H1 (cell line): ENCODE results near the gene ANK2. TPM values are rescaled to one million over a fixed set of nuclear protein-coding genes. Genes with fewer than 3 reads are reported as not detected.
A peak's percentile ranks its signal among the peaks of the same experiment; 100 is the strongest.

Experiments
- CTCF ChIA-PET: fragments of 300-600 bp; sonication (Branson Sonifier 250); formaldehyde crosslinking; loops from one replicate; lab custom pipeline; 2021; ENCODE audit not compliant: partially characterized antibody; lab: Charles Lee
- POLR2A ChIA-PET: fragments of 300-600 bp; sonication (Branson Sonifier 250); formaldehyde crosslinking; loops from one replicate; lab custom pipeline; 2021; ENCODE audit warnings: inconsistent platforms; ENCODE audit not compliant: partially characterized antibody; lab: Charles Lee
- DNase-seq, 2 experiments: peaks; one replicate each; pipeline versions ENCODE4 v3.0.0 to v3.0.0-alpha.2; 2010 to 2022; ENCODE audit warnings: low spot score in 2 of 2, low read depth in 1 of 2, mixed read lengths in 1 of 2
- FAIRE-seq: peaks from 2 replicates; lab custom pipeline; 2011; peaks lifted over from hg19 to GRCh38; lab: Jason Lieb, UNC
- H2AFZ ChIP-seq: 2 replicates; pipeline ENCODE4 v1.8.1; 2012; ENCODE audit warnings: low read length, inconsistent platforms
- H2AK5ac ChIP-seq: 2 replicates; pipeline ENCODE4 v1.6.1; 2013; ENCODE audit warnings: low read depth, low read length
- H2BK120ac ChIP-seq: replicated peaks from 2 replicates; pipeline ENCODE3; 2013; ENCODE audit warnings: low read depth, low read length, inconsistent platforms
- H2BK12ac ChIP-seq: 2 replicates; pipeline ENCODE4 v1.6.1; 2013; ENCODE audit warnings: low read depth, low read length
- H2BK15ac ChIP-seq: 2 replicates; pipeline ENCODE4 v1.6.1; 2013; ENCODE audit warnings: low read length
- H2BK20ac ChIP-seq: 2 replicates; pipeline ENCODE4 v1.6.1; 2013; ENCODE audit warnings: low read length
- H2BK5ac ChIP-seq: 2 replicates; pipeline ENCODE4 v1.6.1; 2013; ENCODE audit warnings: low read depth, low read length
- H3K14ac ChIP-seq: 2 replicates; pipeline ENCODE4 v1.6.1; 2013; ENCODE audit warnings: inconsistent platforms; ENCODE audit not compliant: insufficient read length
- H3K18ac ChIP-seq: 2 replicates; pipeline ENCODE4 v1.6.1; 2013; ENCODE audit warnings: low read length; ENCODE audit errors: extremely low read depth
- H3K23ac ChIP-seq: 2 replicates; pipeline ENCODE4 v1.6.1; 2013; ENCODE audit warnings: inconsistent platforms; ENCODE audit not compliant: insufficient read length
- H3K23me2 ChIP-seq: 2 replicates; pipeline ENCODE4 v1.6.1; 2013; ENCODE audit warnings: low read depth, low read length
- H3K27ac ChIP-seq: 2 replicates; pipeline ENCODE4 v1.6.1; 2011; ENCODE audit warnings: low read depth, low read length, inconsistent platforms
- H3K27me3 ChIP-seq, 4 experiments: replicated peaks in 1 of 4; 1 replicate in 1 of 4; 2 replicates in 3 of 4; pipeline versions ENCODE4 v1.6.1 to v1.8.1; 2011 to 2013; ENCODE audit warnings: low read length in 3 of 4, mild to moderate bottlenecking in 3 of 4, inconsistent platforms in 2 of 4, mixed read lengths in 2 of 4, moderate library complexity in 1 of 4; ENCODE audit not compliant: control insufficient read depth in 3 of 4, insufficient read depth in 3 of 4; ENCODE audit errors: extremely low read depth in 1 of 4
- H3K36me3 ChIP-seq, 4 experiments: 2 replicates each; pipeline versions ENCODE4 v1.6.1 to v1.8.1; 2011 to 2013; ENCODE audit warnings: mild to moderate bottlenecking in 4 of 4, low read length in 3 of 4, moderate library complexity in 2 of 4, control low read depth in 1 of 4, inconsistent platforms in 1 of 4; ENCODE audit not compliant: insufficient read depth in 4 of 4, control insufficient read depth in 2 of 4
- H3K4ac ChIP-seq: replicated peaks from 2 replicates; pipeline ENCODE3; 2013; ENCODE audit warnings: low read length, low read depth, mixed read lengths, inconsistent platforms; ENCODE audit not compliant: insufficient read length
- H3K4me1 ChIP-seq, 4 experiments: replicated peaks in 1 of 4; 1 replicate in 1 of 4; 2 replicates in 3 of 4; pipeline versions ENCODE4 v1.6.1 to v1.8.1; 2011 to 2013; ENCODE audit warnings: low read length in 3 of 4, inconsistent platforms in 2 of 4, mixed read lengths in 1 of 4; ENCODE audit not compliant: insufficient read depth in 4 of 4, control insufficient read depth in 3 of 4
- H3K4me2 ChIP-seq, 2 experiments: 2 replicates each; pipeline versions ENCODE4 v1.6.1 to v1.8.1; 2011 to 2013; ENCODE audit warnings: low read depth in 2 of 2, low read length in 2 of 2, control low read depth in 1 of 2, inconsistent platforms in 1 of 2, mild to moderate bottlenecking in 1 of 2; ENCODE audit not compliant: insufficient read depth in 1 of 2
- H3K4me3 ChIP-seq, 4 experiments: fragments of 200-600, 300-600 bp in 1 of 4; sonication (generic), shearing (Covaris generic), sonication (Bioruptor Twin) in 1 of 4; 2 replicates each; pipeline versions ENCODE4 v1.5.1 to v1.8.1; 2011 to 2016; ENCODE audit warnings: low read length in 4 of 4, low read depth in 3 of 4, control low read depth in 2 of 4, inconsistent platforms in 2 of 4, mild to moderate bottlenecking in 2 of 4, mixed read lengths in 1 of 4, moderate library complexity in 1 of 4; ENCODE audit not compliant: insufficient read depth in 2 of 4; ENCODE audit errors: extremely low read depth in 1 of 4
- H3K56ac ChIP-seq: replicated peaks from 2 replicates; pipeline ENCODE3; 2013; ENCODE audit warnings: low read depth, mild to moderate bottlenecking, mixed read lengths, low read length, inconsistent platforms; ENCODE audit not compliant: insufficient read length
- H3K79me1 ChIP-seq: 2 replicates; pipeline ENCODE4 v1.6.1; 2013; ENCODE audit warnings: low read depth, low read length, control low read depth
- H3K79me2 ChIP-seq, 2 experiments: 2 replicates each; pipeline versions ENCODE4 v1.6.1 to v1.8.1; 2012 to 2013; ENCODE audit warnings: low read length in 2 of 2, mild to moderate bottlenecking in 2 of 2, inconsistent platforms in 1 of 2; ENCODE audit not compliant: insufficient read depth in 2 of 2, control insufficient read depth in 1 of 2
- H3K9ac ChIP-seq, 4 experiments: replicated peaks in 1 of 4; 1 replicate in 1 of 4; 2 replicates in 3 of 4; pipeline versions ENCODE4 v1.6.1 to v1.8.1; 2011 to 2013; ENCODE audit warnings: low read depth in 3 of 4, low read length in 3 of 4, control low read depth in 2 of 4, mild to moderate bottlenecking in 2 of 4, moderate library complexity in 2 of 4, inconsistent platforms in 1 of 4; ENCODE audit errors: extremely low read depth in 1 of 4
- H3K9me3 ChIP-seq, 2 experiments: 2 replicates each; pipeline versions ENCODE4 v1.6.1 to v1.8.1; 2012 to 2013; ENCODE audit warnings: mild to moderate bottlenecking in 2 of 2, moderate library complexity in 2 of 2, control low read depth in 1 of 2, inconsistent platforms in 1 of 2, low read depth in 1 of 2, low read length in 1 of 2, mixed read lengths in 1 of 2; ENCODE audit not compliant: insufficient read depth in 2 of 2
- H4K20me1 ChIP-seq, 2 experiments: replicated peaks in 1 of 2; 2 replicates each; pipeline versions ENCODE3 to v1.8.1; 2011 to 2013; ENCODE audit warnings: inconsistent platforms in 2 of 2, low read length in 2 of 2, mild to moderate bottlenecking in 1 of 2; ENCODE audit not compliant: insufficient read depth in 2 of 2, control insufficient read depth in 1 of 2
- H4K5ac ChIP-seq: 2 replicates; pipeline ENCODE4 v1.6.1; 2013; ENCODE audit warnings: low read length, low read depth, mixed read lengths, inconsistent platforms; ENCODE audit not compliant: insufficient read length
- H4K8ac ChIP-seq: 2 replicates; pipeline ENCODE4 v1.8.0; 2013; ENCODE audit warnings: mild to moderate bottlenecking, moderate library complexity, low read length, inconsistent platforms; ENCODE audit not compliant: insufficient read depth; ENCODE audit errors: extremely low read depth
- H4K91ac ChIP-seq: replicated peaks from 2 replicates; pipeline ENCODE3; 2013; ENCODE audit warnings: low read length, mixed read lengths, inconsistent platforms; ENCODE audit not compliant: insufficient read length
- POU5F1 ChIP-seq: IDR thresholded peaks from 2 replicates; pipeline ENCODE4 v1.6.1; 2011; ENCODE audit warnings: low read depth, mild to moderate bottlenecking, low read length, moderate library complexity
- SIX5 ChIP-seq: IDR thresholded peaks from 2 replicates; pipeline ENCODE4 v1.6.1; 2011; ENCODE audit warnings: mild to moderate bottlenecking, low read depth, low read length
- SUZ12 ChIP-seq: fragments of 200-600 bp; sonication (generic); IDR thresholded peaks from 2 replicates; pipeline ENCODE4 v1.6.1; 2012; ENCODE audit warnings: mild to moderate bottlenecking, inconsistent platforms, low read length, moderate library complexity, mixed read lengths
- TAF7 ChIP-seq: optimal IDR thresholded peaks from 2 replicates; pipeline ENCODE3; 2011; ENCODE audit warnings: low read depth, mild to moderate bottlenecking, inconsistent platforms, low read length, moderate library complexity, borderline replicate concordance
- WGBS, 2 experiments: shearing (Covaris generic) in 1 of 2; methylation state at CpG; one replicate each; pipeline versions ENCODE4 v1.1.6 to v1.1.7; 2013 to 2015; ENCODE audit warnings: low lambda C conversion rate in 2 of 2, mixed read lengths in 2 of 2, inconsistent platforms in 1 of 2, low coverage in 1 of 2, missing lambda C conversion rate in 1 of 2; ENCODE audit not compliant: insufficient replicate concordance in 2 of 2, insufficient coverage in 1 of 2, insufficient read length in 1 of 2; ENCODE audit errors: extremely low coverage in 1 of 2, missing lambda C conversion rate in 1 of 2; 5-methylcytosine and 5-hydroxymethylcytosine counted together
- polyA plus RNA-seq, 7 experiments: library from polyadenylated mRNA; depleted of rRNA in 3 of 7; stranded (reverse) in 5 of 7; unstranded in 2 of 7; fragments of >200 nt in 5 of 7; fragments of 200-250 nt in 2 of 7; gene quantifications; 1 replicate in 5 of 7; 2 replicates in 1 of 7; 4 replicates in 1 of 7; pipeline versions ENCODE4 v1.2.1 to v1.2.3, GENCODE V29; 2011 to 2013; ENCODE audit warnings: missing spikeins in 2 of 7, mixed read lengths in 2 of 7
- total RNA-seq: library from RNA; stranded (reverse); fragmentation: NEBNext Ultra II Directional; extraction: Animal tissue kit (Norgen Biotek cat#: 25700); gene quantifications from 2 replicates; pipeline ENCODE4 v1.2.1, GENCODE V29; 2021

ANK2 gene
- total and polyA plus RNA-seq, 2 of the 8 experiments (the other 6 are each of a cell fraction or from before 2014, with no cell fraction given), result 14.2 to 35.1 TPM

GRCh38 chr4:113411496-113411938, 362.1 kb downstream of the ANK2 start:
- CTCF ChIA-PET, result interaction anchor here (0.7 kb wide), 1 partner anchor 18 kb away, joined by 3 read pairs; no protein-coding TSS in a partner anchor
- DNase-seq, result no peak

More at GRCh38 chr4:113411496-113411938, 362.1 kb downstream of the ANK2 start:
- Histone ChIP-seq H2AFZ (0 out of 2 replicates have a peak overlapping the region, but pooled peaks have one; percentile 21), H4K5ac (no peak overlapping the region), H2BK5ac (no peak overlapping the region), H2AK5ac (no peak overlapping the region), H3K4me3 (no peak overlapping the region), H3K27me3 (peaks cover 0 to 2% (median 0%) of the 10 kb centered on the region in 4 experiments; a peak in 1 of 7 replicates), H3K14ac (no peak overlapping the region), H3K4ac (no peak overlapping the region), H3K4me1 (peaks cover 0 to 4% (median 0%) of the 10 kb centered on the region in 4 experiments; a peak in 1 of 7 replicates), H2BK20ac (no peak overlapping the region), H3K9me3 (no peaks in the 10 kb centered on the region), H3K27ac (no peak overlapping the region), H2BK15ac (no peak overlapping the region), H3K4me2 (no peak overlapping the region), H4K8ac (no peak overlapping the region)
- 83% methylated on average over 4 of the region's 4 CpGs; no CpG with 5 or more reads in 1 of the 2 experiments for WGBS, 2 experiments
- POLR2A ChIA-PET, result no interaction called here
- no peak for TF ChIP-seq SIX5
- no peak for TF ChIP-seq TAF7
- TF ChIP-seq POU5F1, result no peak
- TF ChIP-seq SUZ12, result no peak
- TF ChIP-seq, all 59 proteins: peak for 0
- Histone ChIP-seq H2BK12ac (no peak overlapping the region), H3K23me2 (no peaks in the 10 kb centered on the region), H3K79me2 (no peaks in the 10 kb centered on the region), H4K91ac (no peak overlapping the region), H3K79me1 (no peaks in the 10 kb centered on the region), H3K56ac (no peak overlapping the region), H3K23ac (no peak overlapping the region), H3K18ac (no peak overlapping the region), H3K9ac (no peak overlapping the region), H2BK120ac (no peak overlapping the region), H4K20me1 (no peaks in the 10 kb centered on the region), H3K36me3 (no peaks in the 10 kb centered on the region)
- no peak for FAIRE-seq
